HL-60 (cell line): Measurements from ENCODE around the gene DTNA.

Experiments used
- DNase-seq, 2 experiments: peaks; one replicate each; pipeline ENCODE4 v3.0.0-alpha.2; 2010 to 2020; ENCODE audit warnings: low read depth in 1 of 2, low spot score in 1 of 2
- H3K27ac ChIP-seq: fragments of 250-450 bp; sonication (Bioruptor Pico); replicated peaks from 2 replicates; pipeline ENCODE4 v1.5.1; 2020; ENCODE audit warnings: mild to moderate bottlenecking, moderate library complexity
- H3K27me3 ChIP-seq: fragments of 250-450 bp; sonication (Bioruptor Pico); 2 replicates; pipeline ENCODE4 v1.5.1; 2021; ENCODE audit warnings: mild to moderate bottlenecking, moderate library complexity; ENCODE audit not compliant: insufficient read depth, poor library complexity, severe bottlenecking
- H3K4me3 ChIP-seq: replicated peaks from 2 replicates; pipeline ENCODE4 v1.5.1; 2011; ENCODE audit warnings: mild to moderate bottlenecking, control low read depth, low read length; ENCODE audit not compliant: insufficient read depth
- CTCF ChIP-seq: IDR thresholded peaks from one replicate; pipeline ENCODE4 v1.5.1; 2011; ENCODE audit warnings: low read length, control low read depth, inconsistent platforms; ENCODE audit not compliant: insufficient read depth
- GABPA ChIP-seq: IDR thresholded peaks from 2 replicates; pipeline ENCODE4 v1.6.1; 2012; ENCODE audit warnings: low read depth
- POLR2AphosphoS5 ChIP-seq: IDR thresholded peaks from 2 replicates; pipeline ENCODE4 v1.6.1; 2012; ENCODE audit warnings: low read depth
- REST ChIP-seq: IDR thresholded peaks from 2 replicates; pipeline ENCODE4 v1.6.1; 2012; ENCODE audit warnings: low read depth; ENCODE audit not compliant: insufficient replicate concordance
- SPI1 ChIP-seq: IDR thresholded peaks from 2 replicates; pipeline ENCODE4 v1.6.1; 2012; ENCODE audit warnings: low read depth, mild to moderate bottlenecking, borderline replicate concordance

DTNA gene

GRCh38 chr18:34875150-34875549, 165.1 kb downstream of the DTNA start:
- no peak for DNase-seq
- H3K4me3 ChIP-seq = no peak overlapping the region
- H3K27ac ChIP-seq = no peak overlapping the region
- H3K27me3 ChIP-seq = no peaks in the 10 kb centered on the region
- TF ChIP-seq SPI1 (no peak), GABPA (no peak), REST (no peak), POLR2AphosphoS5 (no peak), CTCF (no peak)

- no peak overlapping the region for H3K4me3 ChIP-seq
- no peaks in the 10 kb centered on the region for H3K27me3 ChIP-seq
- H3K27ac ChIP-seq = no peak overlapping the region
- DNase-seq = no peak
- TF ChIP-seq GABPA (no peak), REST (no peak), SPI1 (no peak), POLR2AphosphoS5 (no peak), CTCF (no peak)
Observed at GRCh38 chr18:34880403-34880802, 170.3 kb downstream of the DTNA start.

- no peak for DNase-seq
- H3K4me3 ChIP-seq = no peak overlapping the region
- H3K27ac ChIP-seq = no peak overlapping the region
- TF ChIP-seq CTCF = no peak
- TF ChIP-seq REST = no peak
- no peak for TF ChIP-seq POLR2AphosphoS5
- TF ChIP-seq SPI1 = no peak
- TF ChIP-seq GABPA = no peak
- no peaks in the 10 kb centered on the region for H3K27me3 ChIP-seq
Observed at GRCh38 chr18:34880882-34881834, 171.1 kb downstream of the DTNA start.
